HG03571 (cell line): ENCODE data around the gene FSIP1.

Experiments
- ATAC-seq: cut with Tn5 transposase; IDR thresholded peaks from one replicate; pipeline ENCODE4 v1.9.1; 2021; ENCODE audit not compliant: unreplicated experiment

Gene FSIP1

GRCh38 chr15:39558421-39558820 is 224.2 kb downstream of the FSIP1 start:
- ATAC-seq, result no peak

- no peak for ATAC-seq
These were observed 226.2 kb downstream of the FSIP1 start for GRCh38 chr15:39556461-39556860.

- no peak for ATAC-seq
These were observed 226.8 kb downstream of the FSIP1 start for GRCh38 chr15:39555885-39556284.

GRCh38 chr15:39554746-39555387 is 227.8 kb downstream of the FSIP1 start:
- ATAC-seq, result no peak

- ATAC-seq, result no peak
These were observed 228.5 kb downstream of the FSIP1 start for GRCh38 chr15:39553947-39554693.

GRCh38 chr15:39552556-39552955 is 230.1 kb downstream of the FSIP1 start:
- ATAC-seq, result no peak

- ATAC-seq, result no peak
These were observed 231.2 kb downstream of the FSIP1 start for GRCh38 chr15:39551476-39551875.
